Activated B cell treated with CpG ODN at 0.5 μM for 24 hours (primary cell): Measurements from ENCODE around the gene LMNTD1. TPM values are rescaled to one million over a fixed set of nuclear protein-coding genes. Genes with fewer than 3 reads are reported as not detected.

Experiments
- ATAC-seq: fragments of 200-7000 bp; cut with Tn5 transposase; one replicate; pipeline ENCODE4 v1.10.0; 2021; ENCODE audit warnings: low read depth, mild to moderate bottlenecking, moderate library complexity
- CTCF ChIA-PET: fragments of 350-600 bp; sonication (Branson Sonifier 250); formaldehyde crosslinking; loops from one replicate; lab custom pipeline; 2021; ENCODE audit warnings: antibody characterized with exemption; lab: Charles Lee
- POLR2A ChIA-PET: fragments of 350-600 bp; sonication (Branson Sonifier 250); formaldehyde crosslinking; loops from one replicate; lab custom pipeline; 2021; ENCODE audit warnings: antibody characterized with exemption; lab: Charles Lee
- DNase-seq: peaks from one replicate; pipeline ENCODE4 v3.0.0; 2022
- H3K27ac Mint-ChIP-seq: one replicate; pipeline ENCODE4 v1.8.0; 2020; ENCODE audit warnings: mixed read lengths
- H3K27me3 Mint-ChIP-seq: one replicate; pipeline ENCODE4 v1.8.0; 2021; ENCODE audit warnings: mixed read lengths
- H3K36me3 Mint-ChIP-seq: one replicate; pipeline ENCODE4 v1.8.0; 2021; ENCODE audit warnings: low read depth, mixed read lengths
- H3K4me1 Mint-ChIP-seq: one replicate; pipeline ENCODE4 v1.8.0; 2021; ENCODE audit warnings: mixed read lengths
- H3K4me3 Mint-ChIP-seq: one replicate; pipeline ENCODE4 v1.8.0; 2020; ENCODE audit warnings: mild to moderate bottlenecking, mixed read lengths
- H3K9me3 Mint-ChIP-seq: one replicate; pipeline ENCODE4 v1.8.0; 2020; ENCODE audit warnings: mixed read lengths
- CTCF ChIP-seq: fragments of 200-600 bp; IDR thresholded peaks from one replicate; pipeline ENCODE4 v1.8.0; 2022; ENCODE audit warnings: antibody characterized with exemption, mild to moderate bottlenecking
- intact Hi-C: fragments of 100-400 bp; cut with micrococcal nuclease; formaldehyde crosslinking; loops from one replicate; pipeline ENCODE4 v1.15.1; 2024
- total RNA-seq: library from RNA; stranded (reverse); gene quantifications from 2 replicates; pipeline ENCODE4 v1.2.3, GENCODE V29; 2022

LMNTD1 gene
- total RNA-seq, 1 donor from 2014 or later = not detected

GRCh38 chr12:25469368-25469767, 83.7 kb downstream of the LMNTD1 start:
- ChIA-PET CTCF (no interaction called here), POLR2A (no interaction called here)
- Mint-ChIP-seq H3K27ac (no peak overlapping the region), H3K36me3 (no peaks in the 10 kb centered on the region), H3K4me1 (no peaks in the 10 kb centered on the region), H3K9me3 (no peaks in the 10 kb centered on the region), H3K27me3 (no peaks in the 10 kb centered on the region), H3K4me3 (no peak overlapping the region)
- intact Hi-C loops = no loop called here
- no peak for TF ChIP-seq CTCF
- no peak for DNase-seq
- ATAC-seq = no peak

GRCh38 chr12:25463521-25463920, 89.6 kb downstream of the LMNTD1 start:
- ATAC-seq (no peak), DNase-seq (no peak)
- CTCF ChIA-PET = interaction anchor here (1.2 kb wide), 1 partner anchor 27 kb away, joined by 3 read pairs; no protein-coding TSS in a partner anchor
- no peaks in the 10 kb centered on the region for H3K9me3 Mint-ChIP-seq
- intact Hi-C loops = no loop called here
- H3K36me3 Mint-ChIP-seq = no peaks in the 10 kb centered on the region
- POLR2A ChIA-PET = no interaction called here
- TF ChIP-seq CTCF = no peak
- no peak overlapping the region for H3K27ac Mint-ChIP-seq
- H3K27me3 Mint-ChIP-seq = no peaks in the 10 kb centered on the region
- no peak overlapping the region for H3K4me3 Mint-ChIP-seq
- H3K4me1 Mint-ChIP-seq = peaks cover 13% of the 10 kb centered on the region

GRCh38 chr12:25463005-25463404, 90.1 kb downstream of the LMNTD1 start:
- ATAC-seq (no peak), DNase-seq (no peak)
- CTCF ChIA-PET = interaction anchor here (1.2 kb wide), 1 partner anchor 26 kb away, joined by 3 read pairs; no protein-coding TSS in a partner anchor
- POLR2A ChIA-PET = no interaction called here
- H3K27me3 Mint-ChIP-seq = no peaks in the 10 kb centered on the region
- peaks cover 13% of the 10 kb centered on the region for H3K4me1 Mint-ChIP-seq
- H3K36me3 Mint-ChIP-seq = no peaks in the 10 kb centered on the region
- no peak overlapping the region for H3K4me3 Mint-ChIP-seq
- intact Hi-C loops = no loop called here
- no peak for TF ChIP-seq CTCF
- no peaks in the 10 kb centered on the region for H3K9me3 Mint-ChIP-seq
- H3K27ac Mint-ChIP-seq = peak overlapping the region; percentile 2

GRCh38 chr12:25459541-25459951, 93.5 kb downstream of the LMNTD1 start:
- intact Hi-C loops = no loop called here
- H3K4me3 Mint-ChIP-seq = peak overlapping the region; percentile 61
- ChIA-PET CTCF (no interaction called here), POLR2A (no interaction called here)
- peak overlapping the region; percentile 85 for H3K27ac Mint-ChIP-seq
- no peaks in the 10 kb centered on the region for H3K36me3 Mint-ChIP-seq
- peak; percentile 97 for ATAC-seq
- no peak for TF ChIP-seq CTCF
- DNase-seq = peak; percentile 47
- peaks cover 13% of the 10 kb centered on the region for H3K4me1 Mint-ChIP-seq
- peaks cover 5% of the 10 kb centered on the region for H3K9me3 Mint-ChIP-seq
- no peaks in the 10 kb centered on the region for H3K27me3 Mint-ChIP-seq

- H3K27me3 Mint-ChIP-seq = no peaks in the 10 kb centered on the region
- intact Hi-C loops = no loop called here
- TF ChIP-seq CTCF = no peak
- H3K4me3 Mint-ChIP-seq = no peak overlapping the region
- ChIA-PET CTCF (no interaction called here), POLR2A (no interaction called here)
- H3K27ac Mint-ChIP-seq = peak overlapping the region; percentile 41
- no peak for DNase-seq
- peaks cover 13% of the 10 kb centered on the region for H3K4me1 Mint-ChIP-seq
- no peaks in the 10 kb centered on the region for H3K36me3 Mint-ChIP-seq
- H3K9me3 Mint-ChIP-seq = peaks cover 5% of the 10 kb centered on the region
- ATAC-seq = no peak
These were observed 95.0 kb downstream of the LMNTD1 start for GRCh38 chr12:25458047-25458552.
